Skeletal muscle tissue (tissue), 4 donors: ENCODE measurements around the gene CCL13. TPM values are rescaled to one million over a fixed set of nuclear protein-coding genes. Genes with fewer than 3 reads are reported as not detected.

Source experiments
- H3K27ac ChIP-seq: one replicate; pipeline ENCODE4 v1.7.0; 2013; ENCODE audit warnings: mild to moderate bottlenecking, low read depth, low read length, inconsistent platforms
- H3K27me3 ChIP-seq, 3 donors: one replicate each; pipeline ENCODE4 v1.7.0; 2013; ENCODE audit warnings: low read length in 3 of 3; ENCODE audit not compliant: control insufficient read depth in 3 of 3, insufficient read depth in 3 of 3
- H3K36me3 ChIP-seq, 3 donors: one replicate each; pipeline ENCODE4 v1.7.0; 2013; ENCODE audit warnings: low read length in 3 of 3; ENCODE audit not compliant: control insufficient read depth in 3 of 3, insufficient read depth in 3 of 3
- H3K4me1 ChIP-seq, 3 donors: one replicate each; pipeline ENCODE4 v1.7.0; 2013; ENCODE audit warnings: low read length in 3 of 3, mild to moderate bottlenecking in 3 of 3; ENCODE audit not compliant: control insufficient read depth in 3 of 3, insufficient read depth in 3 of 3
- H3K4me3 ChIP-seq, 3 donors: one replicate each; pipeline ENCODE4 v1.7.0; 2013; ENCODE audit warnings: low read length in 3 of 3
- H3K9ac ChIP-seq, 3 donors: one replicate each; pipeline ENCODE4 v1.7.0; 2013; ENCODE audit warnings: low read length in 3 of 3, mild to moderate bottlenecking in 3 of 3, moderate library complexity in 2 of 3, low read depth in 1 of 3
- H3K9me3 ChIP-seq, 3 donors: one replicate each; pipeline ENCODE4 v1.7.0; 2013; ENCODE audit warnings: low read length in 3 of 3; ENCODE audit not compliant: control insufficient read depth in 3 of 3
- total RNA-seq: library from RNA; depleted of rRNA; stranded (reverse); fragments of >200 nt; gene quantifications from one replicate; pipeline ENCODE4 v1.2.3, GENCODE V29; 2014
- donor health status: Osteomylitis.

Gene CCL13
- total RNA-seq, 1 donor from 2014 or later, result 3.7 TPM

DNA sequence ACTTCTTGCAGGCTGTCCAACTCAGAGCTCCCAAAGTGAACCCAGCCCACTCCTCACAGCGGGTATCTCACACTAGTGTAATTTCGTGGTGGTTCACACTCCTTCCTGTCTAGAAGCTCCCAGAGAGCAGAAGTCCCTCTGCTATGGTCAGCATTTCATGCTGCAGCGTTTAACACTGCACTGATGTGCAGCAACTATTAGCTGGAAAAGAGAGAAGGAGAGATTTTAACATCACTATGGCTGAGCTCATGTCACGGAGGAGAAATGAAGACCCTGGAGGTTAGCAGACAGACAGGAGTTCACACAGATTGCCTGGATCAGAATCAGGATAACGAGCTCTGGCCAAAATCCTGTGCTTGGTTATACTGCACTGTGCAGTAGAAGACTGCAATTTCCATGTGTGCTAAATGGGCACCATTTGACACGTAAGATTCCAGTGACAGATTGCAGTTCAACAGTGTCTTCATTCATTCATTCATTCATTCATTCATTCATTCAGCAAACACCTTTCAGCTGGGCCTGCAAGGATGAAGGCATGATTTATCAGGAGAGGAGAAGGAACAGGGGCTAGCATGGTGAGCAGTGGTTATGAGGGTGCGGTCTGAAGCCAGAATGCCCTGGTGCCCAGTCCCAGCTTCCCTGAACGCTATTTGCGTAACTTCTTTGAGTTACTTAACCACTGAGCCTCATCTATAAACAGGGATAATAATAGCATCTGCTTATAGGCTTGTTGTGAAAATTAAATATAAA is 12.1 kb downstream of the CCL13 start:
- Histone ChIP-seq H3K27ac (no peak overlapping the region), H3K36me3 (no peaks in the 10 kb centered on the region), H3K9ac (no peak overlapping the region), H3K4me3 (no peak overlapping the region), H3K4me1 (peaks cover 0 to 6% (median 0%) of the 10 kb centered on the region in 3 donors), H3K9me3 (no peaks in the 10 kb centered on the region), H3K27me3 (peaks cover 4 to 10% (median 6%) of the 10 kb centered on the region in 3 donors)

GRCh38 chr17:34368946-34369500 is 12.7 kb downstream of the CCL13 start:
- no peak overlapping the region for H3K4me3 ChIP-seq
- H3K27me3 ChIP-seq, result peaks cover 4 to 10% (median 6%) of the 10 kb centered on the region in 3 donors
- H3K36me3 ChIP-seq, result no peaks in the 10 kb centered on the region
- H3K9me3 ChIP-seq, result no peaks in the 10 kb centered on the region
- no peak overlapping the region for H3K27ac ChIP-seq
- H3K4me1 ChIP-seq, result peaks cover 0 to 6% (median 0%) of the 10 kb centered on the region in 3 donors
- no peak overlapping the region for H3K9ac ChIP-seq

- Histone ChIP-seq H3K27ac (no peak overlapping the region), H3K4me1 (peaks cover 0 to 6% (median 0%) of the 10 kb centered on the region in 3 donors)
Measured at GRCh38 chr17:34369571-34369970, 13.3 kb downstream of the CCL13 start.

DNA sequence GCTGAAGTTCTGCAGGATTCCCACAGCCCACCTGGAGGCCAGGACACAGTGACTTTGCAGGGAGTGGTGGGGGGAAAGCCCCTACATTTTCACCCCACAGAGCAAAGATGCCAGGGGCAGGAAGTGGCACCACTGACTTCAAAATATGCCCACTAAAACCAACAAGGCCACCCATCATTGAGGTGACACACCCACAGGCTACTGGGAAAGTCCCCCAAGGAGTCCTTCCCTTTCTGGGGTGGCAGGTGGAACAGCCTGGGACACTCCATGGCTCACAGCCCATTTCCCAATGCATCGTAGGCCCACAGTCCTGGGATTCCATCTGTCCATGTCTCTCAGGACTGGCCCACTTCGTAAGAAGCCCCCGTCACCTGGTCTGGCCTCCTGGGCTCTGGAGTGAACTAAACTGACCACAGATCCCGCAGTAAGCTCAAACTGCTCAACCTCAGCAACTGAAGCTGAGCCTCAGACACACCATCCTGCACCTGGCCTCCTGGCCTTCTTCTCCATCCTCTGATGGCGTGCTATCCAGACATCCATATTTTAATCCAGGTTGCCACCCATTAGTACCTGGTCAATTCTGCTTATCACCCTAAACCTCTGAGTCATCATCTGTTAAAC is 14.2 kb downstream of the CCL13 start:
- Histone ChIP-seq H3K9me3 (no peaks in the 10 kb centered on the region), H3K4me3 (no peak overlapping the region), H3K36me3 (no peaks in the 10 kb centered on the region), H3K27me3 (peaks cover 4 to 10% (median 6%) of the 10 kb centered on the region in 3 donors), H3K9ac (no peak overlapping the region), H3K4me1 (peaks cover 0 to 6% (median 0%) of the 10 kb centered on the region in 3 donors), H3K27ac (no peak overlapping the region)

More at GRCh38 chr17:34369571-34369970, 13.3 kb downstream of the CCL13 start:
- Histone ChIP-seq H3K36me3 (no peaks in the 10 kb centered on the region), H3K9ac (no peak overlapping the region), H3K4me3 (no peak overlapping the region), H3K9me3 (no peaks in the 10 kb centered on the region), H3K27me3 (peaks cover 4 to 10% (median 6%) of the 10 kb centered on the region in 3 donors)

GRCh38 chr17:34370997-34371395 is 14.7 kb downstream of the CCL13 start:
- Histone ChIP-seq H3K27ac (no peak overlapping the region), H3K4me3 (no peak overlapping the region), H3K27me3 (peaks cover 4 to 10% (median 6%) of the 10 kb centered on the region in 3 donors), H3K9ac (no peak overlapping the region), H3K36me3 (no peaks in the 10 kb centered on the region), H3K4me1 (peaks cover 0 to 6% (median 0%) of the 10 kb centered on the region in 3 donors), H3K9me3 (no peaks in the 10 kb centered on the region)

- Histone ChIP-seq H3K4me3 (no peak overlapping the region), H3K9ac (no peak overlapping the region), H3K27me3 (peaks cover 2 to 8% (median 2%) of the 10 kb centered on the region in 3 donors), H3K4me1 (peaks cover 0 to 6% (median 0%) of the 10 kb centered on the region in 3 donors), H3K36me3 (no peaks in the 10 kb centered on the region), H3K9me3 (no peaks in the 10 kb centered on the region), H3K27ac (no peak overlapping the region)
Measured at GRCh38 chr17:34371405-34372100, 15.3 kb downstream of the CCL13 start.

DNA sequence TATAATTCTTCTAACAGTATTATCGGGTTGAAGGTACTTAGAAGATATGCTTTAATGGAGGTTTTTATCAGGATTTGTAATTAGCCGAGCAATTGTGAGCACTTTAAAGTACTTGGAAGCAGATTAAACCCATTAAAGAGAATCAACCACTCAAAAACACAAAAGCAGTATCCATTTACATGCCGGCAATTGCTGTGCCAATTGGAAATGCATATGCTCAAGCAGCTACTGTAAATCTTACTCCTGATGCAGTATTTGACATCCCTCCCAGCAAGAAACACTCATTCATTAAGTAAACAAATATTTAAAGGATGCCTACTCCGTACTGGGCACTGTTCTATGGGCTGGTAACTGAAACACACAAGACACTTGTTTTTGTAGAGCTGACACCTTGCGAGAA is 18.2 kb downstream of the CCL13 start:
- Histone ChIP-seq H3K27ac (no peak overlapping the region), H3K27me3 (no peaks in the 10 kb centered on the region), H3K4me3 (no peak overlapping the region), H3K36me3 (no peaks in the 10 kb centered on the region), H3K9ac (no peak overlapping the region), H3K4me1 (no peaks in the 10 kb centered on the region), H3K9me3 (no peaks in the 10 kb centered on the region)

GRCh38 chr17:34375426-34375997 is 19.2 kb downstream of the CCL13 start:
- Histone ChIP-seq H3K27me3 (peaks cover 0 to 3% (median 0%) of the 10 kb centered on the region in 3 donors), H3K4me3 (no peak overlapping the region), H3K4me1 (no peaks in the 10 kb centered on the region), H3K36me3 (no peaks in the 10 kb centered on the region), H3K27ac (no peak overlapping the region), H3K9ac (no peak overlapping the region), H3K9me3 (no peaks in the 10 kb centered on the region)

DNA sequence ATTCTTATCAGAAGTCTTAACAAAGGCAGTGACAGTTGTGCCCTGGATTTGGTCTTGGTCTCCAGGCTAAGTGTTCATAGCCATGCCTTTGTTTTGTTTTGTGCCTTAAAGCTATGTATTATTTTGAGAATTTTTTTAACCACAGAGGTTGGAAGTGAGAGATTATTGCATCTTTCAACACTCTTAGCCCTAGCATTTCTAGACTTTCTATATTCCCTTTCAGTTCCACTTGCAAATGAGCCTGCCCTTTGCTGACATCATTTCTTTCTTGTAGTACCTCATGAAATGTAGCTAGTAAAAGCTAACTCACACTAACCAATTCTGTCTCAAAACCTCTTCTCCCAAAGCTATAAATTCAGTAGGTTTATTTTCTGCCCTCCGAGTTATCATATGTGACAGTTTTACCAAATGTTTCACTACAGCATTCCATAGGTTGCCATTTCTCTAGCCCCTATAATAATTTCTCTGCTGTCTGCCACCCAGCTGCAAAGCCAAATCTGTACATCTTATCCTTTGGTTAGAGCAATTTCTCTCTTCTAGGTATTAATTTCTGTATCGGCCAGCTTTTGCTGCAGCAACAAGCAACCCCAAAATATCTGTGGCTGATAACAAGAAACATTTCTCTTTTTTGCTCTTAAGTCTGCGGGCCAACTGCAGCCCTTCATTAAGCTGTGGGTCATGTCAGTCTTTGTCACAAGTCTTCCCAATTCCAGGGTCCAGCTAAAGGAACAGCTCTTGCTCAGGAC is 21.0 kb downstream of the CCL13 start:
- no peaks in the 10 kb centered on the region for H3K4me1 ChIP-seq
- no peak overlapping the region for H3K27ac ChIP-seq
- H3K9me3 ChIP-seq, result no peaks in the 10 kb centered on the region
- H3K4me3 ChIP-seq, result no peak overlapping the region
- no peak overlapping the region for H3K9ac ChIP-seq
- H3K27me3 ChIP-seq, result peaks cover 0 to 3% (median 0%) of the 10 kb centered on the region in 3 donors
- no peaks in the 10 kb centered on the region for H3K36me3 ChIP-seq
